Measurements from ENCODE around the gene CTXN3. TPM values are rescaled to one million over a fixed set of nuclear protein-coding genes. Genes with fewer than 3 reads are reported as not detected.

The CTXN3 gene
- total and polyA plus RNA-seq, 10 of the 15 experiments (the other 5 are each of a cell fraction or from before 2014, with no cell fraction given): not detected

- intact Hi-C loops (cut with micrococcal nuclease; ENCODE audit: unreplicated experiment): no loop called here
- no peak overlapping the region for H3K27ac ChIP-seq (ENCODE audit: control insufficient read depth, insufficient read depth)
- TF ChIP-seq SMC3 (IDR thresholded peaks at IDR 0.05; ENCODE audit: borderline replicate concordance, low read length): no peak
- TF ChIP-seq CBX3 (IDR thresholded peaks at IDR 0.05; ENCODE audit: borderline replicate concordance, low read depth): no peak
- TF ChIP-seq IRF4 (IDR thresholded peaks at IDR 0.05; ENCODE audit: low read depth, low read length): no peak
- TF ChIP-seq MYC (IDR thresholded peaks at IDR 0.05; ENCODE audit: insufficient read depth, insufficient read length, insufficient replicate concordance, low read length, severe bottlenecking): no peak
- no peak for TF ChIP-seq PAX8 (IDR thresholded peaks at IDR 0.05)
- TF ChIP-seq EZH2 (IDR thresholded peaks at IDR 0.05; ENCODE audit: borderline replicate concordance, control insufficient read depth, low read depth, low read length): no peak
- no peak for TF ChIP-seq ZNF592 (IDR thresholded peaks at IDR 0.05)
- TF ChIP-seq NRF1 (conservative IDR thresholded peaks at IDR 0.05; ENCODE audit: low read depth, low read length): no peak
- TF ChIP-seq CEBPB (IDR thresholded peaks at IDR 0.05; ENCODE audit: borderline replicate concordance in 1 of 2, low read depth in 2 of 2, low read length in 2 of 2): no peak
- TF ChIP-seq NR2C2 (IDR thresholded peaks at IDR 0.05; ENCODE audit: borderline replicate concordance, control insufficient read depth, insufficient read length, low read depth): no peak
- no peak for TF ChIP-seq SIN3A (IDR thresholded peaks at IDR 0.05; ENCODE audit: low read depth, low read length)
- TF ChIP-seq, protein P1, sequence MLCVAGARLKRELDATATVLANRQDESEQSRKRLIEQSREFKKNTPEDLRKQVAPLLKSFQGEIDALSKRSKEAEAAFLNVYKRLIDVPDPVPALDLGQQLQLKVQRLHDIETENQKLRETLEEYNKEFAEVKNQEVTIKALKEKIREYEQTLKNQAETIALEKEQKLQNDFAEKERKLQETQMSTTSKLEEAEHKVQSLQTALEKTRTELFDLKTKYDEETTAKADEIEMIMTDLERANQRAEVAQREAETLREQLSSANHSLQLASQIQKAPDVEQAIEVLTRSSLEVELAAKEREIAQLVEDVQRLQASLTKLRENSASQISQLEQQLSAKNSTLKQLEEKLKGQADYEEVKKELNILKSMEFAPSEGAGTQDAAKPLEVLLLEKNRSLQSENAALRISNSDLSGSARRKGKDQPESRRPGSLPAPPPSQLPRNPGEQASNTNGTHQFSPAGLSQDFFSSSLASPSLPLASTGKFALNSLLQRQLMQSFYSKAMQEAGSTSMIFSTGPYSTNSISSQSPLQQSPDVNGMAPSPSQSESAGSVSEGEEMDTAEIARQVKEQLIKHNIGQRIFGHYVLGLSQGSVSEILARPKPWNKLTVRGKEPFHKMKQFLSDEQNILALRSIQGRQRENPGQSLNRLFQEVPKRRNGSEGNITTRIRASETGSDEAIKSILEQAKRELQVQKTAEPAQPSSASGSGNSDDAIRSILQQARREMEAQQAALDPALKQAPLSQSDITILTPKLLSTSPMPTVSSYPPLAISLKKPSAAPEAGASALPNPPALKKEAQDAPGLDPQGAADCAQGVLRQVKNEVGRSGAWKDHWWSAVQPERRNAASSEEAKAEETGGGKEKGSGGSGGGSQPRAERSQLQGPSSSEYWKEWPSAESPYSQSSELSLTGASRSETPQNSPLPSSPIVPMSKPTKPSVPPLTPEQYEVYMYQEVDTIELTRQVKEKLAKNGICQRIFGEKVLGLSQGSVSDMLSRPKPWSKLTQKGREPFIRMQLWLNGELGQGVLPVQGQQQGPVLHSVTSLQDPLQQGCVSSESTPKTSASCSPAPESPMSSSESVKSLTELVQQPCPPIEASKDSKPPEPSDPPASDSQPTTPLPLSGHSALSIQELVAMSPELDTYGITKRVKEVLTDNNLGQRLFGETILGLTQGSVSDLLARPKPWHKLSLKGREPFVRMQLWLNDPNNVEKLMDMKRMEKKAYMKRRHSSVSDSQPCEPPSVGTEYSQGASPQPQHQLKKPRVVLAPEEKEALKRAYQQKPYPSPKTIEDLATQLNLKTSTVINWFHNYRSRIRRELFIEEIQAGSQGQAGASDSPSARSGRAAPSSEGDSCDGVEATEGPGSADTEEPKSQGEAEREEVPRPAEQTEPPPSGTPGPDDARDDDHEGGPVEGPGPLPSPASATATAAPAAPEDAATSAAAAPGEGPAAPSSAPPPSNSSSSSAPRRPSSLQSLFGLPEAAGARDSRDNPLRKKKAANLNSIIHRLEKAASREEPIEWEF (IDR thresholded peaks at IDR 0.05; ENCODE audit: insufficient replicate concordance, low read depth, low read length): no peak
- TF ChIP-seq BHLHE40 (IDR thresholded peaks at IDR 0.05; ENCODE audit: borderline replicate concordance in 1 of 2, low read depth in 2 of 2, low read length in 1 of 2): no peak
- no peak for TF ChIP-seq NR2C1 (IDR thresholded peaks at IDR 0.05)
- no peak for TF ChIP-seq PML (IDR thresholded peaks at IDR 0.05; ENCODE audit: low read length)
- DNase-seq (ENCODE audit: low read depth, low spot score) (no peak), FAIRE-seq (no peak), ATAC-seq (no peak)
- H3K4me3 ChIP-seq: no peak overlapping the region
- no peak overlapping the region for H2AFZ ChIP-seq (ENCODE audit: control insufficient read depth, low read depth, low read length)
- RAD21 ChIA-PET (ENCODE audit: unreplicated experiment): no interaction called here
- in situ Hi-C loops (cut with MboI): no loop called here
- no peaks in the 10 kb centered on the region for H3K79me2 ChIP-seq (ENCODE audit: control insufficient read depth, insufficient read depth, low read length)
- BruUV-seq (replicated peaks): no TSS peak
- no peaks in the 10 kb centered on the region for H3K9me3 ChIP-seq (replicated peaks; ENCODE audit: control insufficient read depth, insufficient read depth, low read length)
- WGBS (ENCODE audit: insufficient coverage, insufficient replicate concordance, low lambda C conversion rate, missing lambda C conversion rate): 30% methylated on average over 3 of the region's 3 CpGs
- H3K36me3 ChIP-seq (ENCODE audit: control insufficient read depth in 2 of 2, insufficient read depth in 2 of 2, low read length in 1 of 2): no peaks in the 10 kb centered on the region
- H4K20me1 ChIP-seq (ENCODE audit: control insufficient read depth, insufficient read depth): no peaks in the 10 kb centered on the region
- SMC1A ChIA-PET (ENCODE audit: uncharacterized antibody, unreplicated experiment): no interaction called here
- CTCF ChIA-PET: no interaction called here
- no peak overlapping the region for H3K4me2 ChIP-seq (ENCODE audit: control insufficient read depth, insufficient read depth)
- H3K4me1 ChIP-seq (ENCODE audit: control insufficient read depth, insufficient read depth, low read length): no peaks in the 10 kb centered on the region
- POLR2A ChIA-PET: no interaction called here
- H3K9ac ChIP-seq (ENCODE audit: control insufficient read depth, insufficient read depth, low read length): no peak overlapping the region
- no peaks in the 10 kb centered on the region for H3K27me3 ChIP-seq (replicated peaks in 1 of 2; ENCODE audit: control insufficient read depth in 2 of 2, insufficient read depth in 2 of 2, low read length in 1 of 2)
Observed at GRCh38 chr5:127707209-127707608, 58.3 kb downstream of the CTXN3 start.
